Vagina (tissue), 2 donors: ENCODE results near the gene RPS6KC1.

Experiments used
- CTCF ChIP-seq, 3 experiments: fragments of 450-650 bp in 2 of 3; fragments of 200-600 bp in 1 of 3; sonication (generic) in 1 of 3; IDR thresholded peaks; one replicate each; pipeline ENCODE4 v1.5.1; 2017 to 2019; ENCODE audit warnings: antibody characterized with exemption in 3 of 3, mild to moderate bottlenecking in 2 of 3, moderate library complexity in 2 of 3
- POLR2A ChIP-seq, 2 donors: fragments of 450-650 bp; IDR thresholded peaks; one replicate each; pipeline ENCODE4 v1.6.1; 2017; ENCODE audit warnings: antibody characterized with exemption in 2 of 2, mild to moderate bottlenecking in 2 of 2, moderate library complexity in 2 of 2

DNA sequence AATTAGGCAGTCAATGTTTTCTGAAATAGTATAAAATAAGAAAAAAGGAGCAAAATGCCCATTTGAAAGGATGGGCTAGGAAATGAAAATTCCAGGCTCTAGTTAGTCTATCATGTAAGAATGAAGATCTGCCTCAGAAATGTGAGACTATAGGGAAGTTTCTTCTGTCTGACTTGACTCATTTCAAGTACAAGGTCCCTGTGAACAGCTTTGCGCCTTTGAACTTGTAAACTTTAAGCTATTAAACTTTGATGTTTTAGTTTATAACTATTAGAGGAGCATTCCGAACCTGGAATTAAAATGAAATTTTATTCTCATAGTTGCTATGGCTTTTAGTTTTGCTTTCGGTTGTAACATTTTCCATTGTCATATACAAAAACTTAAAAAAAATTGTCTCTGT lies 199.4 kb downstream of the RPS6KC1 start:
- TF ChIP-seq CTCF (IDR thresholded peaks at IDR 0.05) (no peak), POLR2A (IDR thresholded peaks at IDR 0.05) (no peak)
